IPS DF 4.7 (cell line): Measurements from ENCODE around the gene GPX1.

ENCODE experiments used
- DNase-seq: peaks from one replicate; pipeline ENCODE4 v3.0.0-alpha.2; 2013; ENCODE audit warnings: low spot score; ENCODE audit errors: extremely low read depth

Gene GPX1

DNA sequence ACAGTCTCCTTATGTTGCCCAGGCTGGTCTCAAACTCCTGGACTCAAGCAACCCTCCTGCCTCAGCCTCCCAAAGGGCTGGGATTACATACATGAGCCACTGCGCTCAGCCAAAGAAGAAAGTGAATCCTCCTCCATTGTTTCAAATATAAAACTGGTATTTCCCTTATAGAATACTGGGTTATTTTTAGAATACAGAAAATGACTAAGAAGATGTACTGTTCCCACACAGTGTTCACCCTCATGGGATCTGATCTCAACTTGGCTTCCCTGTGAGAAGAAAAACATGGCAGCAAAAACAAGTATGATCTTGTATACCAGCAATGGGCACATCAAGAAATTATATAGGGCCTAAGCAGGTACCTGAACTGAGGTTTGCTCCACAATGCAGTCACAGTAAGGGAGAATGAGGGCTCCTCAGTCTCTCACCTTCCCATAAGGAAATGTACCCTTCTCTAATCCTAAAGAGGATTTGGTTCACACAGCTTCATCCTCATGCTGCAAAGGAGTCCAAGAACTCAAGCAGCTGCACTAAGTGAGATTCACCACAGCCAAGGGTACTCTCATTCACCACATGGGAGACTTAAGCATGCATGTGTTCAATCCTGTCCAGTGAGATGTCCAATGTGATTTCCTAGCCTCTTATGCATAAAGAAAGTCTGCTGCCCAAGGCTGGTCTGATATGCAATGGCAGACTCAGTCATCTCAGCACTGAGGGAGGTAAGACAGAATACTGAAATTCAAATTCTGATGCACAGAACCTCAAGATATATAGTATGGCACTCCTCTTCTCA is 44.1 kb downstream of the GPX1 start:
- no peak for DNase-seq

DNA sequence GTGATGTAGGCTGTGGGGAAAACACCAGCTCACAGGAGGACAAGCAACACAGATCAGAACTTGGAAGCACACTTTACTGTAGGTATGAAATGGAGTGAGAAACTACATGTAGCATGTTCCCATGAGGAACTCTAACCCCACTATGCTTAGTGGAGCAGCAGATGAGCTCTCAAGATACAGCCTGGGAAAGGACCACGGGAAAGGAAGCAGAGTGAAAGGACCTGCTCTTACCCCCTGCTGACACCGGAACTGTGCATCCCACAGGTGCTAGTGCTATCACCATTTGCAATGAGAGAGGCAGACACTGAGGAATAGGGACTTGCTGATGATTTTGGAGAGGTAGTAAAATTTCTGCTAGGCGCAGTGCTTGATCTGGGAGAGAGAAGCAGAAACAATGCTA is 46.9 kb downstream of the GPX1 start:
- no peak for DNase-seq

DNA sequence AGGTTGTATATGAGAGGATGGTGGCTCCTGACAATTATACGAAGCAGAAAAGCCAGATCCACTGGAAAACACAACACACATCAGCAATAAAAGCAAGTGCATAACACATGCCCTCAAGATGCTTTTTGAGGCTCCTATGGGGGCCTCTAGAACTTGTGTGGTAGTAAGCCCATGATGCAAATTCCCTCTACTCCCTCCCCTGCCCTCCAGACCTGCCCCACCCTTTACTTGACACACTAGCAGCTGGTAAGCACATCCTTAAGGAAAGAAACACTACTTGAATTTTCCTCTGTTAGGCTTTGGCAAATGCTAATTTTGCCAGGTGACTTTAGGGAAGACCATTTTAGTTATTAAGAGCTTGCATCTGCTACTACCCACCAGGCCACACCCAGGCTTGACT is 47.5 kb downstream of the GPX1 start:
- DNase-seq, result no peak
